Erythroblast (primary cell): Measurements from ENCODE around the gene ZBTB7A.

Experiments used
- GATA1 ChIP-seq: IDR thresholded peaks from 2 replicates; pipeline ENCODE4 v1.6.1; 2011; ENCODE audit warnings: low read depth, mild to moderate bottlenecking, control low read depth, low read length, moderate library complexity
- POLR2A ChIP-seq: IDR thresholded peaks from 2 replicates; pipeline ENCODE4 v1.6.1; 2011; ENCODE audit warnings: mild to moderate bottlenecking, low read length

GRCh38 chr19:4059453-4059871 lies 7.2 kb downstream of the ZBTB7A start:
- TF ChIP-seq POLR2A (no peak), GATA1 (no peak)
